CD8-positive, alpha-beta memory T cell (primary cell): ENCODE measurements around the gene ZNF3. TPM values are rescaled to one million over a fixed set of nuclear protein-coding genes. Genes with fewer than 3 reads are reported as not detected.
A peak's percentile ranks its signal among the peaks of the same experiment; 100 is the strongest.

Experiments
- CTCF ChIA-PET: fragments of 350-600 bp; sonication (Branson Sonifier 250); formaldehyde crosslinking; loops from one replicate; lab custom pipeline; 2021; ENCODE audit warnings: antibody characterized with exemption; lab: Charles Lee
- POLR2A ChIA-PET: fragments of 350-600 bp; sonication (Branson Sonifier 250); formaldehyde crosslinking; loops from one replicate; lab custom pipeline; 2021; ENCODE audit warnings: antibody characterized with exemption; lab: Charles Lee
- DNase-seq, 5 donors: peaks; one replicate each; pipeline versions ENCODE4 v3.0.0 to v3.0.0-alpha.2; 2020 to 2022; ENCODE audit warnings: mixed read lengths in 1 of 5
- H3K27ac ChIP-seq: one replicate; pipeline ENCODE4 v1.7.0; 2013; ENCODE audit warnings: low read depth, mild to moderate bottlenecking, low read length, moderate library complexity
- H3K27me3 ChIP-seq: 2 replicates; pipeline ENCODE4 v1.7.0; 2013; ENCODE audit warnings: low read length, mild to moderate bottlenecking; ENCODE audit not compliant: insufficient read depth, poor library complexity, severe bottlenecking
- H3K36me3 ChIP-seq: 2 replicates; pipeline ENCODE4 v1.7.0; 2013; ENCODE audit warnings: mild to moderate bottlenecking, low read length, moderate library complexity; ENCODE audit not compliant: insufficient read depth
- H3K4me1 ChIP-seq: 2 replicates; pipeline ENCODE4 v1.7.0; 2013; ENCODE audit warnings: mild to moderate bottlenecking, low read length, moderate library complexity; ENCODE audit not compliant: insufficient read depth
- H3K4me3 ChIP-seq: 2 replicates; pipeline ENCODE4 v1.7.0; 2013; ENCODE audit warnings: mild to moderate bottlenecking, low read length
- H3K9me3 ChIP-seq: 2 replicates; pipeline ENCODE4 v1.7.0; 2013; ENCODE audit warnings: mild to moderate bottlenecking, low read length
- H3K27ac Mint-ChIP-seq, 8 donors: one replicate each; pipeline ENCODE4 v1.8.0; 2020 to 2021; ENCODE audit warnings: mixed read lengths in 8 of 8, mild to moderate bottlenecking in 6 of 8, inconsistent platforms in 3 of 8, moderate library complexity in 3 of 8
- H3K27me3 Mint-ChIP-seq, 2 donors: one replicate each; pipeline ENCODE4 v1.8.0; 2020 to 2021; ENCODE audit warnings: mixed read lengths in 2 of 2, mild to moderate bottlenecking in 1 of 2, moderate library complexity in 1 of 2
- H3K36me3 Mint-ChIP-seq, 3 donors: one replicate each; pipeline ENCODE4 v1.8.0; 2020 to 2021; ENCODE audit warnings: mixed read lengths in 3 of 3, inconsistent platforms in 1 of 3, mild to moderate bottlenecking in 1 of 3
- H3K4me1 Mint-ChIP-seq, 3 donors: one replicate each; pipeline ENCODE4 v1.8.0; 2020 to 2021; ENCODE audit warnings: mixed read lengths in 3 of 3, inconsistent platforms in 1 of 3, mild to moderate bottlenecking in 1 of 3
- H3K4me3 Mint-ChIP-seq, 7 donors: one replicate each; pipeline ENCODE4 v1.8.0; 2020 to 2021; ENCODE audit warnings: mixed read lengths in 7 of 7, mild to moderate bottlenecking in 6 of 7, moderate library complexity in 4 of 7, inconsistent platforms in 2 of 7
- H3K9me3 Mint-ChIP-seq, 5 donors: one replicate each; pipeline ENCODE4 v1.8.0; 2020 to 2022; ENCODE audit warnings: mixed read lengths in 5 of 5, mild to moderate bottlenecking in 3 of 5, moderate library complexity in 2 of 5, inconsistent platforms in 1 of 5
- polyA plus RNA-seq: library from polyadenylated mRNA; unstranded; fragments of 300-500 nt; fragmentation: Illumina TruSeq; gene quantifications from one replicate; pipeline ENCODE4 v1.2.3, GENCODE V29; 2021
- total RNA-seq, 2 experiments: library from RNA; stranded (reverse); gene quantifications; one replicate each; pipeline ENCODE4 v1.2.3, GENCODE V29; 2021

The ZNF3 gene
- total and polyA plus RNA-seq, 3 experiments from 2014 or later: 26.8 to 29.8 (median 27.9) TPM

DNA sequence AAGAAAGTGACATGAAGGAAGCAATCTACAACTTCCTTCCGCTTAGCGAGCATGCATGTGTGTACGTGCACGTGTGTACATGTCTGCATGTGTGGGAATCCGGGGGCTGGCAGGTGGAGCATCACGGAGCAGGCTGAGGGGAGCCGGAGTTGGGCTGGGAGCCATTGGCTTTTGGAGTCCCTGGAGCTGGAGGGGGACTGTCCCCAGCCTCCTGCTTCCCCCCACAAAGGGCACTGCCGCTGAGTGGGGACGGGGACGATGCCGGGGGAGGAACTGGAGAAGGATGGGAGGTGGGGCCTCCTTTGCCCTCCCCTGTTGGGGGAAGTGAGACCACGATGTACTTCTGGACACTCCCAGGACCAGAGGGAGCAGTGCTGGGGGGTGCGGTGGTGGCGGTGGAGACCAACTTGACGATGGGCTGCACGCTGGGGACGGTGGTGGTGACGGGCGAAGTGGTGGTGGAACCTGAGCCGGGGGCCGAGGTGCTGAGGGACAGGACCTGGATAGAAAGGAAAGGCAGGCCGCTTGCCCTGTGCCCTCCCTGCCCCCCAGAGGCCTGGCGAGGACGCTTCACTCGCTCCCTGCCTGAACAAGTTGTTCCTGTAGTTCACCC, 25.7 kb upstream of the ZNF3 start:
- ChIA-PET CTCF (interaction anchor here (1.7 kb wide), 1 partner anchor 24 kb away, joined by 5 read pairs; no protein-coding TSS in a partner anchor), POLR2A (no interaction called here)
- no peak for DNase-seq
- H3K4me3 ChIP-seq: no peak overlapping the region
- no peak overlapping the region for H3K4me3 Mint-ChIP-seq
- H3K36me3 ChIP-seq: peaks cover 31% of the 10 kb centered on the region
- no peaks in the 10 kb centered on the region for H3K27me3 ChIP-seq
- no peak overlapping the region for H3K27ac ChIP-seq
- H3K27ac Mint-ChIP-seq: peak overlapping the region in 1 of 8 donors; percentile 24
- H3K9me3 Mint-ChIP-seq: no peaks in the 10 kb centered on the region
- H3K36me3 Mint-ChIP-seq: peaks cover 0 to 81% (median 6%) of the 10 kb centered on the region in 3 donors
- peaks cover 4% of the 10 kb centered on the region for H3K4me1 ChIP-seq
- no peaks in the 10 kb centered on the region for H3K9me3 ChIP-seq
- peaks cover 8 to 10% (median 10%) of the 10 kb centered on the region in 3 donors for H3K4me1 Mint-ChIP-seq
- no peaks in the 10 kb centered on the region for H3K27me3 Mint-ChIP-seq

DNA sequence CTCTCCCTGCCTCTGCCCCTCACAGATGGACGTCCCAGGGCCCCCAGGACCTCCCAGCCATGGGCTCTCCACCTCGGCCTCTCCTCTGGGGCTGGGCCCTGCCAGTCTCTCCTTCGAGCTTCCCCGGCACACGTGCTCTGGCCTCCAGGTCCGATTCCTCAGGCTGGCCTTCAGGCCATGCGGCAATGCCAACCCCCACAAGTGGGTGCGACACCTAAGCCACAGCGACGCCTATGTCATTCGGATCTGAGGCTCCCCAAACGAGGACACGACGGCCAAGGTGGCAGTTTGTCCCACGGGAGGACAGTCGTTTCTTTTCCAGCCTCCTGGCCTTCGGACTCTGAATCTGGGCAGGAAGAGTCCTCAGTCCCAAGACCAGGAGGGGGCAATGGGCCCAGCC, 25.1 kb upstream of the ZNF3 start:
- Mint-ChIP-seq H3K4me1 (peaks cover 8 to 10% (median 10%) of the 10 kb centered on the region in 3 donors), H3K27ac (peak overlapping the region in 2 of 8 donors; percentile 24 to 41), H3K9me3 (no peaks in the 10 kb centered on the region), H3K36me3 (peaks cover 0 to 75% (median 6%) of the 10 kb centered on the region in 3 donors), H3K4me3 (no peak overlapping the region), H3K27me3 (no peaks in the 10 kb centered on the region)
- peaks cover 28% of the 10 kb centered on the region for H3K36me3 ChIP-seq
- CTCF ChIA-PET: interaction anchor here (1.7 kb wide), 1 partner anchor 24 kb away, joined by 5 read pairs; no protein-coding TSS in a partner anchor
- POLR2A ChIA-PET: no interaction called here
- H3K4me1 ChIP-seq: peaks cover 7% of the 10 kb centered on the region
- no peaks in the 10 kb centered on the region for H3K27me3 ChIP-seq
- no peak for DNase-seq
- no peaks in the 10 kb centered on the region for H3K9me3 ChIP-seq
- no peak overlapping the region for H3K4me3 ChIP-seq
- no peak overlapping the region for H3K27ac ChIP-seq

DNA sequence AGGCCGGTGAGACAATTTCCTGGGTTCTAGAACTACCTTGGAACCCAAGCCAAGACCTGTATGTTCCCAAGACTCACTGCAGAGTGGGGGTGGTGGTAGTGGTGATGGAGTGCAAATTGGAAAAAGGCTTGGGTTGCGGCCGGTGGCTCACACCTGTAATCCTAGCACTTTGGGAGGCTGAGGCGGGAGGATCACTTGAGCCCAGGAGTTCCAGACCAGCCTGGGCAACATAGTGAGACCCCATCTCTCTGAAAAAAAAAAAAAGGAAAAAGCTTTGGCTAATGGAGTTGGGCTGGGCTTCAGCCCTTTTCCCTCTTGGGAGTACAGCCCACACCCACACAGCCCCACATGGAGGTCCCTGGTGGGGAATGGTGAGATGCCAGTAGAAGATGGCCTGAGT, 24.0 kb upstream of the ZNF3 start:
- ChIA-PET POLR2A (interaction anchor here (0.6 kb wide), 1 partner anchor 497 kb away, joined by 3 read pairs; the partner anchor contains the start of gene PCOLCE), CTCF (interaction anchor here (1.1 kb wide), 1 partner anchor 10 kb away, joined by 3 read pairs; no protein-coding TSS in a partner anchor)
- no peak overlapping the region for H3K27ac ChIP-seq

DNA sequence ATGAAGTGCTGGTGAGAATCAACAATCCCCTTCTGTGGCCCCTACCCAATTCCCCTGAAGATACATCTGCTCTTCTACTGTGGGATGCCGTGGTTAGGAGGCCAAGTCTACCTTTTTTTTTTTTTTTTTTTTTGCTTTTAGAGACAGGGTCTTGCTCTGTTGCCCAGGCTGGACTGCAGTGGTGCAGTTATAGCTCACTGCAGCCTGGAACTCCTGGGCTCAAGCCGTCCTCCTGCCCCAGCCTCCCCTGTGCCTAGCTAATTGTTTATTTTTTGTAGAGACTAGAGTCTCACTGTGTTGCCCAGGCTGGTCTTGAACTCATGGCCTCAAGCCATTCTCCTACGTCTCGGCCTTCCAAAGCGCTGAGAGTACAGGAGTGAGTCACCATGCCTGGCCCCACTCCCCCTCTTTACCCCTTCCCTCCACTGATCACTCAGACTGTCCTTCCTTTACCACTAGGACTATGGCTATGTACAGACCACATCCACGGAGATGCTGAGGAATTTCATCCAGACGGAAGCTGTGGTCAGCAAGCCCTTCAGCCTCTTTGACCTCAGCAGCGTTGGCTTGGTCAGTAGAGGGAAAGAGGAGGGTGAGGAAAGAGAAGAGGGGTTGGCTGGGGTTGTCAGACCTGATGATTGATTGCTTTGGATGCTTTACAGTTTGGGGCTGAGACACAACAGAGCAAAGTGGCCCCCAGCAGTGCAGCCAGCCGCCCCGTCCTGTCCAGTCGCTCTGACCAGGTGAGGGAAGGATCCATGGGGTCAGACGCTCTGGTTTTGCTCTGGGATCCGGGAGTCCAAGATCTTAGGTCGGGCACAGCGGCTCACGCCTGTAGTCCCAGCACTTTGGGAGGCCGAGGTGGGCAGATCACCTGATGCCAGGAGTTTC, 21.7 kb upstream of the ZNF3 start:
- Histone ChIP-seq H3K4me3 (no peak overlapping the region), H3K27ac (no peak overlapping the region), H3K9me3 (no peaks in the 10 kb centered on the region), H3K27me3 (no peaks in the 10 kb centered on the region), H3K4me1 (peaks cover 21% of the 10 kb centered on the region), H3K36me3 (peaks cover 21% of the 10 kb centered on the region)
- H3K4me1 Mint-ChIP-seq: peaks cover 32 to 38% (median 34%) of the 10 kb centered on the region in 3 donors
- H3K36me3 Mint-ChIP-seq: peaks cover 0 to 76% (median 16%) of the 10 kb centered on the region in 3 donors
- H3K27me3 Mint-ChIP-seq: peaks cover 0 to 9% of the 10 kb centered on the region in 2 donors
- ChIA-PET CTCF (interaction anchor here (0.7 to 3.1 kb wide), 5 partner anchors 8 to 26 kb away, joined by 3 to 19 read pairs (median 5); no protein-coding TSS in a partner anchor), POLR2A (interaction anchor here (3.4 to 3.5 kb wide), 2 partner anchors 15 to 17 kb away, joined by 17 to 18 read pairs; partner anchors contain the start of gene COPS6)
- no peaks in the 10 kb centered on the region for H3K9me3 Mint-ChIP-seq
- H3K27ac Mint-ChIP-seq: peak overlapping the region in 4 of 8 donors; percentile 85 to 99 (median 94)
- DNase-seq: no peak
- H3K4me3 Mint-ChIP-seq: peak overlapping the region; percentile 19 to 97 (median 86)

More for the DNA sequence above, 24.0 kb upstream of the ZNF3 start:
- Histone ChIP-seq H3K27me3 (no peaks in the 10 kb centered on the region), H3K4me3 (no peak overlapping the region), H3K4me1 (peaks cover 7% of the 10 kb centered on the region), H3K36me3 (peaks cover 18% of the 10 kb centered on the region), H3K9me3 (no peaks in the 10 kb centered on the region)
- no peaks in the 10 kb centered on the region for H3K9me3 Mint-ChIP-seq
- H3K4me1 Mint-ChIP-seq: peaks cover 10 to 15% (median 11%) of the 10 kb centered on the region in 3 donors
- H3K36me3 Mint-ChIP-seq: peaks cover 0 to 74% (median 6%) of the 10 kb centered on the region in 3 donors
- no peak overlapping the region for H3K4me3 Mint-ChIP-seq
- H3K27me3 Mint-ChIP-seq: peaks cover 0 to 5% of the 10 kb centered on the region in 2 donors
- peak overlapping the region in 2 of 8 donors; percentile 47 to 92 for H3K27ac Mint-ChIP-seq
- no peak for DNase-seq

DNA sequence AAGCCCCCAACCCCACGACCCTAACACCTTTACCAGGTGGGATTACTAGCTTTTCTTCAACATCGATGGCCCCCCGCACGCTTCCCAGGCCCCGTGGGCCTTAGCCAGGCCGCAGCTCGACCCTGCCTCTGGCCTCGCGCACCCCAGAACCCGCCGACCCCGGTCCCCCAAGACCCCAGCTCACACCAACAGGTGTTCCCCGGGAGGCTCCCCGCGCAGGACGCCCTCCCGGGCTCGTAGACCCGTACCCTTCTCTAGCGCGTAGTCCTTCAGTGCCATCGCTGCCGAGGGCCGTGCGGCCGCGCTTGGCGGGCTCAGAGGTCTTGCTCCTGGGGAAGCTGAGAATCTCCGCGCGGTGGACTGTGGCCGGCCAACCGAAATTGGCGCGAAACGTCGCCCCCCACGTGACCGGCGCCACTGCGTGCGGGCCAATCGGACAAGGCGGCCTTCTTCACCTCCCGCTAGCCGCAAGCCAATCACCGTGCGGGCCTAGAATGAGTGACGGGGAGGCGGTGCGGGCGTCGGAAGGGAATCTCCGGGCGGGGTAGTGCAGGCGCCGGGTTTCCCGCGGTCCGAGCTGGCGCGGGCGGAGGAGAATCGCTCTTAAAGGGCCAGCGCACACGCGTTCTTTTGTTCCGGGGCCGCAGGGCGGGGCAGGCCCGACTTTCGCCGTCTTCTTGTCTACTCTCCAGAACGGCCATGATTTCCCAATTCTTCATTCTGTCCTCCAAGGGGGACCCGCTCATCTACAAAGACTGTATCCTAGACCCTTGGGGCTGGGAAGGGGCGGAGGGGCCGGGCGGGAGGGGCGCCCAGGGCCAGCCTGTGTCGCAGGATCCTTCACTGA, 19.7 kb upstream of the ZNF3 start, which contains the start of the genes AP4M1 and MCM7:
Gene AP4M1 (plus strand): TSS at position 628 of the 847 bp plus-strand sequence. CDS start 72 bp downstream, at position 700.
Gene MCM7 (minus strand): TSS at position 382 of the 847 bp plus-strand sequence. CDS start 103 bp downstream, at position 279.
- Histone ChIP-seq H3K27ac (peak within 1 kb of the TSS; percentile 85), H3K36me3 (peaks cover 29% of the 10 kb centered on the region), H3K4me3 (peak within 1 kb of the TSS; percentile 96), H3K27me3 (no peaks in the 10 kb centered on the region), H3K9me3 (no peaks in the 10 kb centered on the region), H3K4me1 (peaks cover 21% of the 10 kb centered on the region)
- Mint-ChIP-seq H3K27me3 (peaks cover 0 to 9% of the 10 kb centered on the region in 2 donors), H3K27ac (peak within 1 kb of the TSS; percentile 94 to 100 (median 96)), H3K36me3 (peaks cover 7 to 76% (median 19%) of the 10 kb centered on the region in 3 donors), H3K9me3 (no peaks in the 10 kb centered on the region), H3K4me3 (peak within 1 kb of the TSS; percentile 90 to 97 (median 94)), H3K4me1 (peaks cover 39 to 48% (median 45%) of the 10 kb centered on the region in 3 donors)
- ChIA-PET POLR2A (interaction anchor here (0.6 to 3.5 kb wide), 18 partner anchors 11 to 1116 kb away, joined by 3 to 50 read pairs (median 6); partner anchors contain the start of genes COPS6, MBLAC1, PLOD3 and PPP1R35), CTCF (interaction anchor here (1.1 to 3.8 kb wide), 10 partner anchors 9 to 117 kb away, joined by 3 to 19 read pairs (median 4); partner anchors contain the start of genes MBLAC1 and ZNF3)
- DNase-seq: peak; percentile 94 to 97 (median 95)

DNA sequence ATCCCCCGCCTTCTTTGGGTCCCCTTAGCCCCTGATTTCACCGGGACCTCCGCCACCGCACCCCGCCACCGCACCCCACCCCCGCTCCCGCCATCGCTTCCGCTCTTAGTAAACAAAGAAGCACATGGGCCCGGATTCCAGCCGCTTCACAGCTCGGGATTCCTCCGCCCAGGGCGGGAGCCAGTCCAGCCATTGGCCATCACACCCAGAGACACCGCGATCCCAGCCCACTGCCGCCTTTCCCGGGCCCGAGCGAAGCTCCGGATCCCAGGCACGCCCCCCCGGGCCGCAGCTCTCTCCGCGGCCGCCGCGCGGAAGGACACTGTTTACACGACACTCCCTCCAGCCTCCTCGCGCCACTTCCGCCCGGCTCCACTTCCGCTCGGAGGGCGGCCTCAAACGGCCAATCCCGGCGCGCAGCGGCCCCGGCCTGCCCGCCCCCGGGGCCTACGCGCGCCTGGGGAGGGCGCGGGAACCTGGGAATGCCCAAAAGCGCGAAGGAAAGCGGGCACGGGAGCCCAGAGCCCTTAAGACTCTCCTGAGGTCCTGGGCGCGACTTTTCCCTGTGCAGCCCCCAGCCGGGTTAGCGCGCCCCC, 19.0 kb upstream of the ZNF3 start:
- peaks cover 0 to 9% of the 10 kb centered on the region in 2 donors for H3K27me3 Mint-ChIP-seq
- Histone ChIP-seq H3K36me3 (peaks cover 36% of the 10 kb centered on the region), H3K27me3 (no peaks in the 10 kb centered on the region), H3K27ac (peak overlapping the region; percentile 85), H3K4me3 (peak overlapping the region; percentile 96), H3K4me1 (peaks cover 21% of the 10 kb centered on the region), H3K9me3 (no peaks in the 10 kb centered on the region)
- peak; percentile 83 to 94 (median 90) for DNase-seq
- H3K27ac Mint-ChIP-seq: peak overlapping the region; percentile 94 to 100 (median 96)
- POLR2A ChIA-PET: interaction anchor here (0.5 to 3.5 kb wide), 15 partner anchors 10 to 1117 kb away, joined by 3 to 50 read pairs (median 7); partner anchors contain the start of genes COPS6, MBLAC1, PLOD3 and TRIM4
- no peaks in the 10 kb centered on the region for H3K9me3 Mint-ChIP-seq
- H3K36me3 Mint-ChIP-seq: peaks cover 7 to 76% (median 19%) of the 10 kb centered on the region in 3 donors
- H3K4me3 Mint-ChIP-seq: peak overlapping the region; percentile 90 to 97 (median 94)
- CTCF ChIA-PET: interaction anchor here (0.9 to 3.8 kb wide), 10 partner anchors 8 to 182 kb away, joined by 3 to 19 read pairs (median 4); partner anchors contain the start of genes MBLAC1 and ZNF3
- H3K4me1 Mint-ChIP-seq: peaks cover 39 to 55% (median 45%) of the 10 kb centered on the region in 3 donors
